ENCODE measurements around the gene PRKCG. TPM values are rescaled to one million over a fixed set of nuclear protein-coding genes. Genes with fewer than 3 reads are reported as not detected.

The PRKCG gene
- total RNA-seq, 2 donors from 2014 or later: not detected

GRCh38 chr19:53871454-53871853, 10.5 kb upstream of the PRKCG start:
- Histone ChIP-seq H3K4me1 (peaks cover 0 to 49% of the 10 kb centered on the region in 2 donors), H3K27me3 (no peaks in the 10 kb centered on the region), H3K9me3 (no peaks in the 10 kb centered on the region), H3K36me3 (peaks cover 44% of the 10 kb centered on the region), H3K4me3 (no peak overlapping the region), H3K27ac (no peak overlapping the region)
- no peak for DNase-seq (ENCODE audit: low spot score)
- TF ChIP-seq CTCF (IDR thresholded peaks at IDR 0.05): no peak

GRCh38 chr19:53872762-53873161, 9.2 kb upstream of the PRKCG start:
- TF ChIP-seq CTCF (IDR thresholded peaks at IDR 0.05): no peak
- no peak overlapping the region for H3K27ac ChIP-seq
- no peaks in the 10 kb centered on the region for H3K9me3 ChIP-seq
- no peaks in the 10 kb centered on the region for H3K27me3 ChIP-seq
- peaks cover 44% of the 10 kb centered on the region for H3K36me3 ChIP-seq
- H3K4me1 ChIP-seq: peaks cover 0 to 40% of the 10 kb centered on the region in 2 donors
- DNase-seq (ENCODE audit: low spot score): no peak
- no peak overlapping the region for H3K4me3 ChIP-seq

- H3K9me3 ChIP-seq: no peaks in the 10 kb centered on the region
- no peaks in the 10 kb centered on the region for H3K27me3 ChIP-seq
- no peak for DNase-seq (ENCODE audit: low spot score)
- peaks cover 0 to 44% of the 10 kb centered on the region in 2 donors for H3K4me1 ChIP-seq
- H3K4me3 ChIP-seq: no peak overlapping the region
- H3K36me3 ChIP-seq: peaks cover 44% of the 10 kb centered on the region
- TF ChIP-seq CTCF (IDR thresholded peaks at IDR 0.05): no peak
- no peak overlapping the region for H3K27ac ChIP-seq
These were observed 8.0 kb upstream of the PRKCG start for GRCh38 chr19:53873773-53874605.

GRCh38 chr19:53874606-53874990, 7.4 kb upstream of the PRKCG start:
- H3K4me1 ChIP-seq: peaks cover 0 to 48% of the 10 kb centered on the region in 2 donors
- H3K27ac ChIP-seq: no peak overlapping the region
- H3K36me3 ChIP-seq: peaks cover 44% of the 10 kb centered on the region
- no peaks in the 10 kb centered on the region for H3K27me3 ChIP-seq
- TF ChIP-seq CTCF (IDR thresholded peaks at IDR 0.05): no peak
- H3K4me3 ChIP-seq: no peak overlapping the region
- H3K9me3 ChIP-seq: no peaks in the 10 kb centered on the region
- DNase-seq (ENCODE audit: low spot score): no peak

GRCh38 chr19:53875602-53876325, 6.2 kb upstream of the PRKCG start:
- H3K4me1 ChIP-seq: peaks cover 0 to 39% of the 10 kb centered on the region in 2 donors
- H3K4me3 ChIP-seq: no peak overlapping the region
- H3K27ac ChIP-seq: no peak overlapping the region
- H3K27me3 ChIP-seq: no peaks in the 10 kb centered on the region
- DNase-seq (ENCODE audit: low spot score): no peak
- no peaks in the 10 kb centered on the region for H3K9me3 ChIP-seq
- H3K36me3 ChIP-seq: peaks cover 44% of the 10 kb centered on the region
- TF ChIP-seq CTCF (IDR thresholded peaks at IDR 0.05): no peak

Measured in right atrium auricular region (tissue), 2 donors.